HepG2 (cell line): ENCODE results near the gene ENDOG. TPM values are rescaled to one million over a fixed set of nuclear protein-coding genes. Genes with fewer than 3 reads are reported as not detected.

Experiments
- BORCS8-MEF2B ChIP-seq: sonication (generic); formaldehyde crosslinking; IDR thresholded peaks from 2 replicates; pipeline ENCODE4 v1.8.0; 2022; ENCODE audit warnings: mild to moderate bottlenecking, missing genetic modification reagents
- BRCA1 ChIP-seq: sonication (generic); formaldehyde crosslinking; IDR thresholded peaks from 2 replicates; pipeline ENCODE4 v1.4.0; 2020; ENCODE audit warnings: missing genetic modification reagents
- BRD4 ChIP-seq: sonication (generic); formaldehyde crosslinking; IDR thresholded peaks from 2 replicates; pipeline ENCODE4 v1.4.0; 2020; ENCODE audit warnings: missing genetic modification reagents
- CREM ChIP-seq, 2 experiments: sonication (generic) in 1 of 2; formaldehyde crosslinking in 1 of 2; IDR thresholded peaks; 2 replicates each; pipeline versions ENCODE4 v1.4.0 to v1.6.1; 2016 to 2020; ENCODE audit warnings: antibody characterized with exemption in 1 of 2, mild to moderate bottlenecking in 1 of 2, missing genetic modification reagents in 1 of 2
- DBP ChIP-seq: sonication (generic); formaldehyde crosslinking; IDR thresholded peaks from 2 replicates; pipeline ENCODE4 v1.4.0; 2020; ENCODE audit warnings: missing genetic modification reagents; ENCODE audit errors: not compliant biosample characterization
- FOXJ3 ChIP-seq: sonication (generic); formaldehyde crosslinking; IDR thresholded peaks from 2 replicates; pipeline ENCODE4 v1.4.0; 2020; ENCODE audit warnings: missing genetic modification reagents, mild to moderate bottlenecking, borderline replicate concordance
- GABPB1 ChIP-seq: IDR thresholded peaks from 2 replicates; pipeline ENCODE4 v1.6.1; 2016; ENCODE audit warnings: mild to moderate bottlenecking, missing genetic modification reagents, moderate library complexity, missing compliant biosample characterization
- HINFP ChIP-seq: sonication (generic); formaldehyde crosslinking; IDR thresholded peaks from 2 replicates; pipeline ENCODE4 v1.4.0; 2020; ENCODE audit warnings: low read depth, mild to moderate bottlenecking, missing genetic modification reagents
- JDP2 ChIP-seq: sonication (generic); formaldehyde crosslinking; IDR thresholded peaks from 2 replicates; pipeline ENCODE4 v1.8.1; 2022; ENCODE audit warnings: missing genetic modification reagents, borderline replicate concordance
- KDM1A ChIP-seq: IDR thresholded peaks from 2 replicates; pipeline ENCODE4 v1.6.1; 2016; ENCODE audit warnings: missing compliant biosample characterization
- MAF1 ChIP-seq: sonication (generic); formaldehyde crosslinking; IDR thresholded peaks from 2 replicates; pipeline ENCODE4 v1.5.0; 2020; ENCODE audit warnings: missing genetic modification reagents, borderline replicate concordance
- NFYC ChIP-seq: IDR thresholded peaks from 2 replicates; pipeline ENCODE4 v1.6.1; 2016; ENCODE audit warnings: missing genetic modification reagents, missing compliant biosample characterization
- SRF ChIP-seq: IDR thresholded peaks from 2 replicates; pipeline ENCODE4 v1.6.1; 2011; ENCODE audit warnings: mild to moderate bottlenecking, low read depth, low read length, moderate library complexity
- TEAD3 ChIP-seq: optimal IDR thresholded peaks from 2 replicates; pipeline ENCODE3; 2016; ENCODE audit warnings: borderline replicate concordance
- ZNF543 ChIP-seq: sonication (generic); formaldehyde crosslinking; IDR thresholded peaks from 2 replicates; pipeline ENCODE4 v1.4.0; 2020; ENCODE audit warnings: mild to moderate bottlenecking, missing genetic modification reagents
- ZNF558 ChIP-seq: sonication (generic); formaldehyde crosslinking; IDR thresholded peaks from 2 replicates; pipeline ENCODE4 v1.9.0; 2022; ENCODE audit warnings: mild to moderate bottlenecking, missing genetic modification reagents, borderline replicate concordance
- ZNF770 ChIP-seq: sonication (generic); formaldehyde crosslinking; IDR thresholded peaks from 2 replicates; pipeline ENCODE4 v1.5.0; 2020; ENCODE audit warnings: mild to moderate bottlenecking, missing genetic modification reagents
- polyA plus RNA-seq, 8 experiments: library from polyadenylated mRNA; depleted of rRNA in 3 of 8; stranded (reverse) in 7 of 8; unstranded in 1 of 8; fragments of >200 nt; fragmentation: Illumina TruSeq in 4 of 8; extraction: Trizol in 4 of 8; gene quantifications; 2 replicates each; pipeline versions ENCODE4 v1.2.1 to v1.2.3, GENCODE V29; 2011 to 2016; ENCODE audit warnings: low read depth in 4 of 8, missing spikeins in 1 of 8, mixed read lengths in 1 of 8; ENCODE audit not compliant: insufficient read depth in 1 of 8
- total RNA-seq, 5 experiments: library from RNA; depleted of rRNA; stranded (reverse); fragments of >200 nt; fragmentation: Illumina TruSeq; extraction: Trizol; gene quantifications; 2 replicates each; pipeline ENCODE4 v1.2.3, GENCODE V29; 2016; ENCODE audit warnings: low read depth in 1 of 5
- TF ChIP-seq, protein P1 (sequence below), 2 experiments: IDR thresholded peaks; 2 replicates each; pipeline ENCODE4 v1.6.1; 2011 to 2012; ENCODE audit warnings: low read length in 2 of 2, borderline replicate concordance in 1 of 2, low read depth in 1 of 2, mild to moderate bottlenecking in 1 of 2, moderate library complexity in 1 of 2
- TF ChIP-seq, protein P2 (sequence below): sonication (generic); formaldehyde crosslinking; IDR thresholded peaks from 2 replicates; pipeline ENCODE4 v1.8.0; 2022; ENCODE audit warnings: low read depth, missing genetic modification reagents

Gene ENDOG
- total and polyA plus RNA-seq, 2 of the 13 experiments (the other 11 are each of a cell fraction or from before 2014, with no cell fraction given), result 26.3 to 28.8 TPM

- TF ChIP-seq, protein P1, sequence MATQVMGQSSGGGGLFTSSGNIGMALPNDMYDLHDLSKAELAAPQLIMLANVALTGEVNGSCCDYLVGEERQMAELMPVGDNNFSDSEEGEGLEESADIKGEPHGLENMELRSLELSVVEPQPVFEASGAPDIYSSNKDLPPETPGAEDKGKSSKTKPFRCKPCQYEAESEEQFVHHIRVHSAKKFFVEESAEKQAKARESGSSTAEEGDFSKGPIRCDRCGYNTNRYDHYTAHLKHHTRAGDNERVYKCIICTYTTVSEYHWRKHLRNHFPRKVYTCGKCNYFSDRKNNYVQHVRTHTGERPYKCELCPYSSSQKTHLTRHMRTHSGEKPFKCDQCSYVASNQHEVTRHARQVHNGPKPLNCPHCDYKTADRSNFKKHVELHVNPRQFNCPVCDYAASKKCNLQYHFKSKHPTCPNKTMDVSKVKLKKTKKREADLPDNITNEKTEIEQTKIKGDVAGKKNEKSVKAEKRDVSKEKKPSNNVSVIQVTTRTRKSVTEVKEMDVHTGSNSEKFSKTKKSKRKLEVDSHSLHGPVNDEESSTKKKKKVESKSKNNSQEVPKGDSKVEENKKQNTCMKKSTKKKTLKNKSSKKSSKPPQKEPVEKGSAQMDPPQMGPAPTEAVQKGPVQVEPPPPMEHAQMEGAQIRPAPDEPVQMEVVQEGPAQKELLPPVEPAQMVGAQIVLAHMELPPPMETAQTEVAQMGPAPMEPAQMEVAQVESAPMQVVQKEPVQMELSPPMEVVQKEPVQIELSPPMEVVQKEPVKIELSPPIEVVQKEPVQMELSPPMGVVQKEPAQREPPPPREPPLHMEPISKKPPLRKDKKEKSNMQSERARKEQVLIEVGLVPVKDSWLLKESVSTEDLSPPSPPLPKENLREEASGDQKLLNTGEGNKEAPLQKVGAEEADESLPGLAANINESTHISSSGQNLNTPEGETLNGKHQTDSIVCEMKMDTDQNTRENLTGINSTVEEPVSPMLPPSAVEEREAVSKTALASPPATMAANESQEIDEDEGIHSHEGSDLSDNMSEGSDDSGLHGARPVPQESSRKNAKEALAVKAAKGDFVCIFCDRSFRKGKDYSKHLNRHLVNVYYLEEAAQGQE (IDR thresholded peaks at IDR 0.05; ENCODE audit: borderline replicate concordance in 1 of 2, low read depth in 1 of 2, low read length in 2 of 2), result no peak; a peak in 1 of 4 replicates
- TF ChIP-seq ZNF543 (CRISPR knock-in tag), result no peak; the same call in 1 of the 2 replicates
- no peak for TF ChIP-seq MAF1 (CRISPR knock-in tag)
- peak; percentile 57 for TF ChIP-seq GABPB1 (CRISPR knock-in tag)
- TF ChIP-seq, protein P2, sequence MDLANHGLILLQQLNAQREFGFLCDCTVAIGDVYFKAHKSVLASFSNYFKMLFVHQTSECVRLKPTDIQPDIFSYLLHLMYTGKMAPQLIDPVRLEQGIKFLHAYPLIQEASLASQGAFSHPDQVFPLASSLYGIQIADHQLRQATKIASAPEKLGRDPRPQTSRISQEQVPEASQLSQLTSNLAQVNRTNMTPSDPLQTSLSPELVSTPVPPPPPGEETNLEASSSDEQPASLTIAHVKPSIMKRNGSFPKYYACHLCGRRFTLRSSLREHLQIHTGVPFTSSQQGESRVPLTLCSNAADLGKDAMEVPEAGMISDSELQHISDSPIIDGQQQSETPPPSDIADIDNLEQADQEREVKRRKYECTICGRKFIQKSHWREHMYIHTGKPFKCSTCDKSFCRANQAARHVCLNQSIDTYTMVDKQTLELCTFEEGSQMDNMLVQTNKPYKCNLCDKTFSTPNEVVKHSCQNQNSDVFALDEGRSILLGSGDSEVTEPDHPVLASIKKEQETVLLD (CRISPR knock-in tag), result no peak
- no peak for TF ChIP-seq BRCA1 (CRISPR knock-in tag)
- TF ChIP-seq SRF, result no peak
- no peak for TF ChIP-seq JDP2
- TF ChIP-seq DBP (CRISPR knock-in tag), result peak; percentile 51
- no peak; the same call in 1 of the 2 replicates for TF ChIP-seq BORCS8-MEF2B (CRISPR knock-in tag)
- no peak for TF ChIP-seq HINFP (CRISPR knock-in tag)
- TF ChIP-seq ZNF770, result 0 out of 2 replicates have a peak, but pooled peaks have one; percentile 11
- TF ChIP-seq FOXJ3, result peak; percentile 12; the same call in 1 of the 2 replicates
- TF ChIP-seq KDM1A (CRISPR knock-in tag), result no peak
- no peak; the same call in 1 of the 2 replicates for TF ChIP-seq ZNF558 (CRISPR knock-in tag)
- peak; percentile 81 for TF ChIP-seq NFYC
- TF ChIP-seq CREM (IDR thresholded peaks at IDR 0.05), result peak; percentile 58; the same call in 1 of the 2 replicates
- TF ChIP-seq CREM (CRISPR knock-in tag; IDR thresholded peaks at IDR 0.05), result no peak
- peak; percentile 73 for TF ChIP-seq TEAD3 (CRISPR knock-in tag)
- TF ChIP-seq BRD4, result no peak
These were observed at the start of gene ENDOG (continued) for GRCh38 chr9:128818099-128818838.
